SK-N-SH (cell line): ENCODE measurements around the gene VENTX. TPM values are rescaled to one million over a fixed set of nuclear protein-coding genes. Genes with fewer than 3 reads are reported as not detected.

Experiments
- CTCF ChIA-PET: fragments of 300-600, 350-600 bp; formaldehyde crosslinking; extraction: SDS; loops from one replicate; lab custom pipeline; 2021; lab: Yijun Ruan, JAX
- POLR2A ChIA-PET: fragments of 350-600 bp; sonication (Branson Sonifier 250); formaldehyde crosslinking; extraction: SDS; loops from one replicate; lab custom pipeline; 2020; ENCODE audit warnings: antibody characterized with exemption, inconsistent platforms; lab: Yijun Ruan, JAX
- DNase-seq: peaks from one replicate; pipeline ENCODE4 v3.0.0; 2012
- H2AFZ ChIP-seq: fragments of 200-600 bp; sonication (generic); 2 replicates; pipeline ENCODE4 v1.8.1; 2016; ENCODE audit warnings: antibody characterized with exemption, mild to moderate bottlenecking, low read depth
- H3F3A ChIP-seq: fragments of 200-600 bp; sonication (generic); replicated peaks from 2 replicates; pipeline ENCODE3; 2016; ENCODE audit warnings: antibody characterized with exemption, mild to moderate bottlenecking; ENCODE audit not compliant: insufficient read depth
- H3K27ac ChIP-seq, 2 experiments: fragments of 200-500 bp in 1 of 2; fragments of 200-600 bp in 1 of 2; sonication (Bioruptor generic) in 1 of 2; sonication (generic), shearing (Covaris generic) in 1 of 2; 2 replicates each; pipeline versions ENCODE4 v1.5.1 to v1.6.1; 2014 to 2016; ENCODE audit warnings: low read depth in 2 of 2, inconsistent platforms in 1 of 2, low read length in 1 of 2, mild to moderate bottlenecking in 1 of 2, mixed read lengths in 1 of 2
- H3K27me3 ChIP-seq: fragments of 200-600 bp; sonication (generic), shearing (Covaris generic); 2 replicates; pipeline ENCODE4 v1.6.1; 2016; ENCODE audit warnings: mixed run types; ENCODE audit not compliant: insufficient read depth
- H3K36me3 ChIP-seq, 2 experiments: fragments of 200-500 bp in 1 of 2; fragments of 200-600 bp in 1 of 2; sonication (Bioruptor generic) in 1 of 2; sonication (generic) in 1 of 2; replicated peaks in 1 of 2; 2 replicates each; pipeline versions ENCODE3 to v1.5.1; 2014 to 2016; ENCODE audit warnings: low read length in 1 of 2, mild to moderate bottlenecking in 1 of 2; ENCODE audit not compliant: insufficient read depth in 2 of 2, control insufficient read depth in 1 of 2
- H3K4me1 ChIP-seq, 2 experiments: fragments of 200-500 bp in 1 of 2; fragments of 200-600 bp in 1 of 2; sonication (Bioruptor generic) in 1 of 2; sonication (generic), shearing (Covaris generic) in 1 of 2; 2 replicates each; pipeline versions ENCODE4 v1.5.1 to v1.6.1; 2014 to 2016; ENCODE audit warnings: low read depth in 1 of 2, low read length in 1 of 2, mixed run types in 1 of 2; ENCODE audit not compliant: insufficient read depth in 2 of 2, control insufficient read depth in 1 of 2
- H3K4me2 ChIP-seq: fragments of 200-600 bp; sonication (generic), shearing (Covaris generic); 2 replicates; pipeline ENCODE4 v1.6.1; 2017; ENCODE audit warnings: mixed run types
- H3K4me3 ChIP-seq, 2 experiments: fragments of 200-500 bp in 1 of 2; fragments of 200-600 bp in 1 of 2; sonication (Bioruptor generic) in 1 of 2; sonication (generic), shearing (Covaris generic) in 1 of 2; 2 replicates each; pipeline versions ENCODE4 v1.5.1 to v1.8.1; 2014 to 2016; ENCODE audit warnings: low read depth in 2 of 2, inconsistent platforms in 1 of 2, low read length in 1 of 2, mild to moderate bottlenecking in 1 of 2, mixed read lengths in 1 of 2, moderate library complexity in 1 of 2
- H3K79me2 ChIP-seq: fragments of 200-600 bp; sonication (generic); 2 replicates; pipeline ENCODE4 v1.8.1; 2017; ENCODE audit warnings: mild to moderate bottlenecking; ENCODE audit not compliant: insufficient read depth
- H3K9ac ChIP-seq: fragments of 200-600 bp; sonication (generic); 2 replicates; pipeline ENCODE4 v1.6.1; 2017; ENCODE audit warnings: mixed run types
- H3K9me2 ChIP-seq: fragments of 200-600 bp; sonication (generic); 2 replicates; pipeline ENCODE4 v1.6.1; 2017; ENCODE audit warnings: mixed run types
- H3K9me3 ChIP-seq: fragments of 200-600 bp; sonication (generic); 2 replicates; pipeline ENCODE4 v1.6.1; 2017; ENCODE audit warnings: mixed run types, mild to moderate bottlenecking, moderate library complexity
- H4K20me1 ChIP-seq: fragments of 200-600 bp; sonication (generic); 2 replicates; pipeline ENCODE4 v1.6.1; 2017; ENCODE audit warnings: mild to moderate bottlenecking, mixed run types; ENCODE audit not compliant: insufficient read depth
- CHD2 ChIP-seq: fragments of 150-350 bp; IDR thresholded peaks from 2 replicates; pipeline ENCODE4 v1.6.1; 2018; ENCODE audit warnings: low read length; ENCODE audit not compliant: partially characterized antibody
- ELF1 ChIP-seq: IDR thresholded peaks from 2 replicates; pipeline ENCODE4 v1.4.0; 2012
- EZH2phosphoT487 ChIP-seq: fragments of 200-600 bp; sonication (generic); IDR thresholded peaks from 2 replicates; pipeline ENCODE4 v1.6.1; 2017; ENCODE audit warnings: low read depth, mixed run types, mild to moderate bottlenecking, antibody characterized with exemption, moderate library complexity, borderline replicate concordance
- FOSL2 ChIP-seq: IDR thresholded peaks from 2 replicates; pipeline ENCODE4 v1.4.0; 2012; ENCODE audit warnings: low read depth, mild to moderate bottlenecking, moderate library complexity, borderline replicate concordance
- GABPA ChIP-seq: IDR thresholded peaks from 2 replicates; pipeline ENCODE4 v1.4.0; 2012; ENCODE audit warnings: low read depth, mild to moderate bottlenecking
- JUND ChIP-seq: IDR thresholded peaks from 2 replicates; pipeline ENCODE4 v1.4.0; 2012
- NFIC ChIP-seq: IDR thresholded peaks from 2 replicates; pipeline ENCODE4 v1.4.0; 2012; ENCODE audit warnings: borderline replicate concordance
- NRF1 ChIP-seq: IDR thresholded peaks from 2 replicates; pipeline ENCODE4 v1.6.1; 2012; ENCODE audit warnings: low read depth, mild to moderate bottlenecking, low read length
- RAD21 ChIP-seq: IDR thresholded peaks from 2 replicates; pipeline ENCODE4 v1.6.1; 2012; ENCODE audit warnings: mild to moderate bottlenecking, low read length
- TAF1 ChIP-seq: IDR thresholded peaks from 2 replicates; pipeline ENCODE4 v1.6.1; 2012; ENCODE audit warnings: low read depth, mild to moderate bottlenecking, low read length, moderate library complexity, borderline replicate concordance
- TCF12 ChIP-seq: IDR thresholded peaks from 2 replicates; pipeline ENCODE4 v1.4.0; 2012
- TEAD4 ChIP-seq: IDR thresholded peaks from 2 replicates; pipeline ENCODE4 v1.4.0; 2012; ENCODE audit warnings: mild to moderate bottlenecking, borderline replicate concordance; ENCODE audit not compliant: insufficient read depth
- WGBS: methylation state at CpG from one replicate; pipeline ENCODE4 v1.1.6; 2017; ENCODE audit warnings: low lambda C conversion rate; 5-methylcytosine and 5-hydroxymethylcytosine counted together
- polyA plus RNA-seq, 3 experiments: library from polyadenylated mRNA; depleted of rRNA; stranded (reverse); fragments of >200 nt; gene quantifications; 2 replicates each; pipeline ENCODE4 v1.2.3, GENCODE V29; 2012
- TF ChIP-seq, protein P1 (sequence below): IDR thresholded peaks from 2 replicates; pipeline ENCODE4 v1.4.0; 2012; ENCODE audit warnings: low read depth, borderline replicate concordance
- TF ChIP-seq, protein P2 (sequence below): fragments of 150-350 bp; IDR thresholded peaks from 2 replicates; pipeline ENCODE4 v1.6.1; 2016; ENCODE audit warnings: mild to moderate bottlenecking, low read depth, low read length
- TF ChIP-seq, protein P3 (sequence below): IDR thresholded peaks from 2 replicates; pipeline ENCODE4; 2012
- TF ChIP-seq, protein P4 (sequence below): fragments of 200-600 bp; sonication (generic); IDR thresholded peaks from 2 replicates; pipeline ENCODE4 v1.6.1; 2017; ENCODE audit warnings: antibody characterized with exemption, mild to moderate bottlenecking, moderate library complexity
- TF ChIP-seq, protein P5 (sequence below): IDR thresholded peaks from 2 replicates; pipeline ENCODE4 v1.6.1; 2012; ENCODE audit warnings: mild to moderate bottlenecking, low read depth, low read length, moderate library complexity

Gene VENTX
- polyA plus RNA-seq, 1 of the 3 experiments (the other 2 are of a cell fraction): not detected

DNA sequence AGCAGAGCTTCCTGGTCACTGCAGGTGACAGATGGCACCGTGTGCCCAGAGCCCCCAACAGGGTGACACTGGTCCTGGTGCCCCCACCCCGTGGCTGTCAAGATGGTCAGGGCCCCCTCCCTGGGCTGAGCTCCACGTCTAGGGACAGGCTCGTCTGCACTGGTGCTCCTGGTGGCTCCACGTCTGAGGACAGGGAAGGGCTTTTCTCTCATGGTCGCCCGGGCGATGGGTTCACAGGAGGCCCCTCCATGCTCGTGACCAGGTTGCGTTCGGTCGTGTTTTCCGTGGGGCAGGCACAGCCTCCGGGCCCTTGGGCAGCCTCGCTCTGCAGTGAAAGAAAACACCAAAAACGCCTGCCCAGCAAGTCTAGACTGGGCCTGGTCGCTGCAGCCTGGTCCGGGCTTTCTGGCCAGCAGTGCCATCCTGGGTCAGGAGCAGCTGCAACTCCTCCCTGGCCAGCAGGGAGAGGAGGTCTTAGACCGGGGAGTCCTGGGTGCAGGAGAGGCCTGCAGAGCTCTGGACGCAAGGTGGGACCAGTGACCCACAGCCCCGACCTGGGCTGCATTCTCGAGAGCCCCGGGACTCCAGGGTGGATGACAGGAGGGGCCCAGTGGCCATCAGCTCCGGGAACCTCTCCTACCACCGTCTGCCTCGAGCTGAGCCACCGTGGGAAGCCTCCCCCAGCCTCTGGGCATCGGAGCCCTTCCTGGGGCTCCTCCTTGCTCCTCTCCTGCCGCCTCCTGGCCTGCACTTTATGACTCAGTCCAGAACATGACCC is 35.5 kb upstream of the VENTX start:
- Histone ChIP-seq H2AFZ (no peak overlapping the region), H3K9me2 (no peaks in the 10 kb centered on the region), H3K27ac (no peak overlapping the region), H4K20me1 (no peaks in the 10 kb centered on the region), H3K9ac (no peak overlapping the region), H3F3A (no peaks in the 10 kb centered on the region), H3K27me3 (0 out of 2 replicates have a peak, but pooled peaks cover 5% of the 10 kb centered on the region), H3K4me2 (no peak overlapping the region), H3K4me3 (no peak overlapping the region), H3K36me3 (no peaks in the 10 kb centered on the region), H3K4me1 (no peaks in the 10 kb centered on the region), H3K9me3 (no peaks in the 10 kb centered on the region), H3K79me2 (no peaks in the 10 kb centered on the region)
- no peak for DNase-seq
- ChIA-PET CTCF (no interaction called here), POLR2A (no interaction called here)
- 36% methylated on average over 16 of the region's 29 CpGs for WGBS
- TF ChIP-seq EZH2phosphoT487 (no peak), NRF1 (no peak), ELF1 (no peak), JUND (no peak), GABPA (no peak), RAD21 (no peak), FOSL2 (no peak), CHD2 (no peak), NFIC (no peak), TAF1 (no peak), TEAD4 (no peak), TCF12 (no peak)
- TF ChIP-seq, protein P1, sequence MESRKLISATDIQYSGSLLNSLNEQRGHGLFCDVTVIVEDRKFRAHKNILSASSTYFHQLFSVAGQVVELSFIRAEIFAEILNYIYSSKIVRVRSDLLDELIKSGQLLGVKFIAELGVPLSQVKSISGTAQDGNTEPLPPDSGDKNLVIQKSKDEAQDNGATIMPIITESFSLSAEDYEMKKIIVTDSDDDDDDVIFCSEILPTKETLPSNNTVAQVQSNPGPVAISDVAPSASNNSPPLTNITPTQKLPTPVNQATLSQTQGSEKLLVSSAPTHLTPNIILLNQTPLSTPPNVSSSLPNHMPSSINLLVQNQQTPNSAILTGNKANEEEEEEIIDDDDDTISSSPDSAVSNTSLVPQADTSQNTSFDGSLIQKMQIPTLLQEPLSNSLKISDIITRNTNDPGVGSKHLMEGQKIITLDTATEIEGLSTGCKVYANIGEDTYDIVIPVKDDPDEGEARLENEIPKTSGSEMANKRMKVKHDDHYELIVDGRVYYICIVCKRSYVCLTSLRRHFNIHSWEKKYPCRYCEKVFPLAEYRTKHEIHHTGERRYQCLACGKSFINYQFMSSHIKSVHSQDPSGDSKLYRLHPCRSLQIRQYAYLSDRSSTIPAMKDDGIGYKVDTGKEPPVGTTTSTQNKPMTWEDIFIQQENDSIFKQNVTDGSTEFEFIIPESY: no peak
- TF ChIP-seq, protein P2, sequence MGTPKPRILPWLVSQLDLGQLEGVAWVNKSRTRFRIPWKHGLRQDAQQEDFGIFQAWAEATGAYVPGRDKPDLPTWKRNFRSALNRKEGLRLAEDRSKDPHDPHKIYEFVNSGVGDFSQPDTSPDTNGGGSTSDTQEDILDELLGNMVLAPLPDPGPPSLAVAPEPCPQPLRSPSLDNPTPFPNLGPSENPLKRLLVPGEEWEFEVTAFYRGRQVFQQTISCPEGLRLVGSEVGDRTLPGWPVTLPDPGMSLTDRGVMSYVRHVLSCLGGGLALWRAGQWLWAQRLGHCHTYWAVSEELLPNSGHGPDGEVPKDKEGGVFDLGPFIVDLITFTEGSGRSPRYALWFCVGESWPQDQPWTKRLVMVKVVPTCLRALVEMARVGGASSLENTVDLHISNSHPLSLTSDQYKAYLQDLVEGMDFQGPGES: no peak
- TF ChIP-seq, protein P3, sequence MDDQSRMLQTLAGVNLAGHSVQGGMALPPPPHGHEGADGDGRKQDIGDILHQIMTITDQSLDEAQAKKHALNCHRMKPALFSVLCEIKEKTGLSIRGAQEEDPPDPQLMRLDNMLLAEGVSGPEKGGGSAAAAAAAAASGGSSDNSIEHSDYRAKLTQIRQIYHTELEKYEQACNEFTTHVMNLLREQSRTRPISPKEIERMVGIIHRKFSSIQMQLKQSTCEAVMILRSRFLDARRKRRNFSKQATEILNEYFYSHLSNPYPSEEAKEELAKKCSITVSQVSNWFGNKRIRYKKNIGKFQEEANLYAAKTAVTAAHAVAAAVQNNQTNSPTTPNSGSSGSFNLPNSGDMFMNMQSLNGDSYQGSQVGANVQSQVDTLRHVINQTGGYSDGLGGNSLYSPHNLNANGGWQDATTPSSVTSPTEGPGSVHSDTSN: no peak
- TF ChIP-seq, protein P4, sequence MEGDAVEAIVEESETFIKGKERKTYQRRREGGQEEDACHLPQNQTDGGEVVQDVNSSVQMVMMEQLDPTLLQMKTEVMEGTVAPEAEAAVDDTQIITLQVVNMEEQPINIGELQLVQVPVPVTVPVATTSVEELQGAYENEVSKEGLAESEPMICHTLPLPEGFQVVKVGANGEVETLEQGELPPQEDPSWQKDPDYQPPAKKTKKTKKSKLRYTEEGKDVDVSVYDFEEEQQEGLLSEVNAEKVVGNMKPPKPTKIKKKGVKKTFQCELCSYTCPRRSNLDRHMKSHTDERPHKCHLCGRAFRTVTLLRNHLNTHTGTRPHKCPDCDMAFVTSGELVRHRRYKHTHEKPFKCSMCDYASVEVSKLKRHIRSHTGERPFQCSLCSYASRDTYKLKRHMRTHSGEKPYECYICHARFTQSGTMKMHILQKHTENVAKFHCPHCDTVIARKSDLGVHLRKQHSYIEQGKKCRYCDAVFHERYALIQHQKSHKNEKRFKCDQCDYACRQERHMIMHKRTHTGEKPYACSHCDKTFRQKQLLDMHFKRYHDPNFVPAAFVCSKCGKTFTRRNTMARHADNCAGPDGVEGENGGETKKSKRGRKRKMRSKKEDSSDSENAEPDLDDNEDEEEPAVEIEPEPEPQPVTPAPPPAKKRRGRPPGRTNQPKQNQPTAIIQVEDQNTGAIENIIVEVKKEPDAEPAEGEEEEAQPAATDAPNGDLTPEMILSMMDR: no peak
- TF ChIP-seq, protein P5, sequence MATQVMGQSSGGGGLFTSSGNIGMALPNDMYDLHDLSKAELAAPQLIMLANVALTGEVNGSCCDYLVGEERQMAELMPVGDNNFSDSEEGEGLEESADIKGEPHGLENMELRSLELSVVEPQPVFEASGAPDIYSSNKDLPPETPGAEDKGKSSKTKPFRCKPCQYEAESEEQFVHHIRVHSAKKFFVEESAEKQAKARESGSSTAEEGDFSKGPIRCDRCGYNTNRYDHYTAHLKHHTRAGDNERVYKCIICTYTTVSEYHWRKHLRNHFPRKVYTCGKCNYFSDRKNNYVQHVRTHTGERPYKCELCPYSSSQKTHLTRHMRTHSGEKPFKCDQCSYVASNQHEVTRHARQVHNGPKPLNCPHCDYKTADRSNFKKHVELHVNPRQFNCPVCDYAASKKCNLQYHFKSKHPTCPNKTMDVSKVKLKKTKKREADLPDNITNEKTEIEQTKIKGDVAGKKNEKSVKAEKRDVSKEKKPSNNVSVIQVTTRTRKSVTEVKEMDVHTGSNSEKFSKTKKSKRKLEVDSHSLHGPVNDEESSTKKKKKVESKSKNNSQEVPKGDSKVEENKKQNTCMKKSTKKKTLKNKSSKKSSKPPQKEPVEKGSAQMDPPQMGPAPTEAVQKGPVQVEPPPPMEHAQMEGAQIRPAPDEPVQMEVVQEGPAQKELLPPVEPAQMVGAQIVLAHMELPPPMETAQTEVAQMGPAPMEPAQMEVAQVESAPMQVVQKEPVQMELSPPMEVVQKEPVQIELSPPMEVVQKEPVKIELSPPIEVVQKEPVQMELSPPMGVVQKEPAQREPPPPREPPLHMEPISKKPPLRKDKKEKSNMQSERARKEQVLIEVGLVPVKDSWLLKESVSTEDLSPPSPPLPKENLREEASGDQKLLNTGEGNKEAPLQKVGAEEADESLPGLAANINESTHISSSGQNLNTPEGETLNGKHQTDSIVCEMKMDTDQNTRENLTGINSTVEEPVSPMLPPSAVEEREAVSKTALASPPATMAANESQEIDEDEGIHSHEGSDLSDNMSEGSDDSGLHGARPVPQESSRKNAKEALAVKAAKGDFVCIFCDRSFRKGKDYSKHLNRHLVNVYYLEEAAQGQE: no peak
